ENCODE data around the gene CCDC181.

DNA sequence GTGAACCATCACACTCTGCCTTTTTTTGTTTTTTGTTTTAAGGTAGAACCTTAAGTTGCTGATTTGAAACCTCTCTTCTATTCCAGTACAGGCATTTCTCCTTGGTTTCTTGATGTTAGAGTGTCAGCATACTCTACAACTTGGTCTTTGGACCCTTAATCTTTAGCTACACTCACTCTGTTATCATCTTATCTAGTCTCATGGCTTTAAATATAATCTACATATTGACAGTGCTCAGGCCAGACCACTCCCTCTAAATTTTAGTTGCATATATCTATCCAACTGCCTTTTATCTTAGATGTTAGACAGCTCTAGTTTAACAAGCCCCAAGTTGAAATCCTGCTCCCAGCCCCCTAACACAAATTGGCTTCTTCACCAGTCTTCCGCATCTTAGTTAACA lies 81.8 kb downstream of the CCDC181 start:
- TF ChIP-seq, protein P1, sequence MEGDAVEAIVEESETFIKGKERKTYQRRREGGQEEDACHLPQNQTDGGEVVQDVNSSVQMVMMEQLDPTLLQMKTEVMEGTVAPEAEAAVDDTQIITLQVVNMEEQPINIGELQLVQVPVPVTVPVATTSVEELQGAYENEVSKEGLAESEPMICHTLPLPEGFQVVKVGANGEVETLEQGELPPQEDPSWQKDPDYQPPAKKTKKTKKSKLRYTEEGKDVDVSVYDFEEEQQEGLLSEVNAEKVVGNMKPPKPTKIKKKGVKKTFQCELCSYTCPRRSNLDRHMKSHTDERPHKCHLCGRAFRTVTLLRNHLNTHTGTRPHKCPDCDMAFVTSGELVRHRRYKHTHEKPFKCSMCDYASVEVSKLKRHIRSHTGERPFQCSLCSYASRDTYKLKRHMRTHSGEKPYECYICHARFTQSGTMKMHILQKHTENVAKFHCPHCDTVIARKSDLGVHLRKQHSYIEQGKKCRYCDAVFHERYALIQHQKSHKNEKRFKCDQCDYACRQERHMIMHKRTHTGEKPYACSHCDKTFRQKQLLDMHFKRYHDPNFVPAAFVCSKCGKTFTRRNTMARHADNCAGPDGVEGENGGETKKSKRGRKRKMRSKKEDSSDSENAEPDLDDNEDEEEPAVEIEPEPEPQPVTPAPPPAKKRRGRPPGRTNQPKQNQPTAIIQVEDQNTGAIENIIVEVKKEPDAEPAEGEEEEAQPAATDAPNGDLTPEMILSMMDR (IDR thresholded peaks at IDR 0.05) = no peak
- no peak for TF ChIP-seq POLR2AphosphoS5 (IDR thresholded peaks at IDR 0.05; ENCODE audit: insufficient read depth in 1 of 2, low read depth in 1 of 2)
